C4-2B (cell line): ENCODE measurements around the gene PRR23B.

Experiments
- ZFX ChIP-seq: fragments of 450-650 bp; IDR thresholded peaks from 2 replicates; pipeline ENCODE4 v1.6.1; 2017
- TF ChIP-seq, protein P1 (sequence below): fragments of 450-650 bp; conservative IDR thresholded peaks from 2 replicates; pipeline ENCODE4 v1.5.1; 2017; ENCODE audit warnings: mild to moderate bottlenecking

DNA sequence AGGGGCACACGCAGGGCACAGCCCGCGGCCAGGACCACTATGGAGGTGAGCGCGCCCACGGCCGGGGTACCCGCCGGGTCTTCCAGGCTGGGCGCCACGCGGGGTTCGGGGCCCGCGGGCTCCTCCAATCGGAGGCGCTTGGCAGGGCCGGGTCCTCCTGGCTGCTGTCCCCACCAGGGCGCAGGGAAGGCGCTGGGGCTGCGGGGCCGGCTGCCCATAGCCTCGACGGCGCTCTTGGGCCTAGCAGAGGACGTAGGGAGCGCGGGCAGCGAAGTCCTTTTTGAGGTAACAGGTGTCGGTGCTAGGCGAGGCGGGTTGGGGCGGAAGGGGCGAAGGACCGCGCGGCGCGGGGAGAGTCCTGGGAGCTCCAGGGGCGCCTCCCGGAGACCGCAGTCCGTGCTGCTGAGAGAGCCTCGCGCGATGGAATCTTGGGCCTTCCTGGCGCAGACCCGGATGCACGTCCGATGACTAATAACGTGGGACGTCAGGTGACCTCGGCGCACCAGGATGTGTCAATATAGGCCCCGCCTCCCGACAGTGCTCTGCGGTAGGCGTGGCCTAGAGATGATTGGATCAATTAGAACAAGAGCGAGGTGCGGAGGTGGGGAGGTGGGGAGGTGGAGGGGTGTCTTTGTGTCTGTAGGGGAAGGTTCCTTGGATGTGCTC lies 14.5 kb downstream of the PRR23B start, which contains the start of gene PRR23A:
- TF ChIP-seq, protein P1, sequence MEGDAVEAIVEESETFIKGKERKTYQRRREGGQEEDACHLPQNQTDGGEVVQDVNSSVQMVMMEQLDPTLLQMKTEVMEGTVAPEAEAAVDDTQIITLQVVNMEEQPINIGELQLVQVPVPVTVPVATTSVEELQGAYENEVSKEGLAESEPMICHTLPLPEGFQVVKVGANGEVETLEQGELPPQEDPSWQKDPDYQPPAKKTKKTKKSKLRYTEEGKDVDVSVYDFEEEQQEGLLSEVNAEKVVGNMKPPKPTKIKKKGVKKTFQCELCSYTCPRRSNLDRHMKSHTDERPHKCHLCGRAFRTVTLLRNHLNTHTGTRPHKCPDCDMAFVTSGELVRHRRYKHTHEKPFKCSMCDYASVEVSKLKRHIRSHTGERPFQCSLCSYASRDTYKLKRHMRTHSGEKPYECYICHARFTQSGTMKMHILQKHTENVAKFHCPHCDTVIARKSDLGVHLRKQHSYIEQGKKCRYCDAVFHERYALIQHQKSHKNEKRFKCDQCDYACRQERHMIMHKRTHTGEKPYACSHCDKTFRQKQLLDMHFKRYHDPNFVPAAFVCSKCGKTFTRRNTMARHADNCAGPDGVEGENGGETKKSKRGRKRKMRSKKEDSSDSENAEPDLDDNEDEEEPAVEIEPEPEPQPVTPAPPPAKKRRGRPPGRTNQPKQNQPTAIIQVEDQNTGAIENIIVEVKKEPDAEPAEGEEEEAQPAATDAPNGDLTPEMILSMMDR = no peak
- no peak for TF ChIP-seq ZFX
